ENCODE measurements around the gene ABCC6.

GRCh38 chr16:16139061-16139460, 84.2 kb downstream of the ABCC6 start:
- no peak for TF ChIP-seq CTCF (IDR thresholded peaks at IDR 0.05; ENCODE audit: borderline replicate concordance, extremely low read depth, low read length, poor library complexity, severe bottlenecking)
- TF ChIP-seq EZH2 (IDR thresholded peaks at IDR 0.05; ENCODE audit: borderline replicate concordance, low read depth, low read length, severe bottlenecking), result no peak
